ENCODE measurements around the gene ACTL6B.
A peak's percentile ranks its signal among the peaks of the same experiment; 100 is the strongest.

Gene ACTL6B

GRCh38 chr7:100683659-100684533, 27.6 kb upstream of the ACTL6B start:
- DNase-seq: no peak

GRCh38 chr7:100682991-100683658, 26.9 kb upstream of the ACTL6B start:
- no peak for DNase-seq

GRCh38 chr7:100682228-100682741, 26.0 kb upstream of the ACTL6B start:
- DNase-seq: no peak

- peak; percentile 48 for DNase-seq
Measured at GRCh38 chr7:100681491-100682227, 25.4 kb upstream of the ACTL6B start.

GRCh38 chr7:100680576-100681271, 24.5 kb upstream of the ACTL6B start:
- DNase-seq: peak; percentile 50

- no peak for DNase-seq
Measured at GRCh38 chr7:100679927-100680575, 23.8 kb upstream of the ACTL6B start.

GRCh38 chr7:100679129-100679926, 23.1 kb upstream of the ACTL6B start:
- DNase-seq: no peak

- no peak for DNase-seq
Measured at GRCh38 chr7:100678291-100678984, 22.2 kb upstream of the ACTL6B start.

- no peak for DNase-seq
Measured at GRCh38 chr7:100677308-100678267, 21.3 kb upstream of the ACTL6B start.

- DNase-seq: no peak
Measured at GRCh38 chr7:100676501-100677306, 20.5 kb upstream of the ACTL6B start.

- DNase-seq: peak; percentile 77
Measured at GRCh38 chr7:100675581-100676350, 19.5 kb upstream of the ACTL6B start.

GRCh38 chr7:100675105-100675451, 18.8 kb upstream of the ACTL6B start:
- no peak for DNase-seq

GRCh38 chr7:100674411-100675104, 18.3 kb upstream of the ACTL6B start:
- peak; percentile 63 for DNase-seq

GRCh38 chr7:100673942-100674410, 17.7 kb upstream of the ACTL6B start:
- DNase-seq: peak; percentile 74

- DNase-seq: peak; percentile 100
Measured at GRCh38 chr7:100673302-100673941, 17.2 kb upstream of the ACTL6B start, which contains the start of gene GNB2. TSS of gene GNB2 (plus strand) at chr7:100673740. CDS start at chr7:100676266, 2,526 bp downstream.
